Left hindlimb (tissue), 1 donor: Measurements from ENCODE around the gene KCNH3.
"Not testable (repeated sequence)": the region's sequence is repeated elsewhere in the genome, so short reads cannot be mapped to it uniquely, and the experiment has no call there.

Source experiments
- DNase-seq: peaks from one replicate; pipeline ENCODE4 v3.0.0-alpha.2; 2018

KCNH3 gene

DNA sequence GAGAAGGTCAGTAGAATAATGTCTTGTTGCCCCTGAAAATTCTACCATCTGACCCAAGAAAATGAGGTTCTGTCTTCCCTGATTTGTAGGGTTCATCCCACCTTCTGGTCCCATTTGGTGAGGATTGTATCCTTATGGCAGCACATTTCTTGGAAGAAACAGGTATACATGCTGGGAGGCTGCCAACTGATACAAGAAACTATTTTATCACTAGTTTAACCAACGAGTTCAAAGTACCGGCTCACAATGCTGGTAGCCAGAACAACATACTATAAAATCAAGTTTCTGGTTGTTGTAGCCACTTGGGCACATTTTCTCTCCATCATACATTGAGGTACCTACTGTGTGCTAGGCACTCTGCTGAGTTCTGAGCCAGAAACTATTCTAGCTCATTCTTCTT lies 7.1 kb upstream of the KCNH3 start:
- DNase-seq: no peak

- no peak for DNase-seq
These were observed 5.5 kb upstream of the KCNH3 start for GRCh38 chr12:49533331-49533730.

DNA sequence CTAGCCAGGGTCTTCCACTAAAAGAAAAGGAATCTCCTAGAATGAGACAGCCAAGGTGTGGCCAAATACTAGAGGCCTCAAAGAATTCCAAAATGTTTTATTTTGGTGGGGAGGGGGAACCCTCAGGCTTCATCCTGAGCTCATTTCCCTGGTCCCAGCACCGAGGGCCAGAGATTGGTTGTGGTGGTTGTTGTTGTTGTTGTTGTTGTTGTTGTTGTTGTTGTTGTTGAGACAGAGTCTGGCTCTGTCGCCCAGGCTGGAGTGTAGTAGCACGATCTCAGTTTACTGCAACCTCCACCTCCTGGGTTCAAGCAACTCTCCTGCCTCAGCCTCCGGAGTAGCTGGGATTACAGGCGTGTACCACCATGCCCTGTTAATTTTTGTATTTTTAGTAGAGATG lies 4.7 kb upstream of the KCNH3 start:
- not testable (repeated sequence) for DNase-seq

GRCh38 chr12:49534731-49535278 lies 4.0 kb upstream of the KCNH3 start:
- DNase-seq: peak; percentile 26

GRCh38 chr12:49535921-49536525 lies 2.8 kb upstream of the KCNH3 start:
- DNase-seq: peak; percentile 4

DNA sequence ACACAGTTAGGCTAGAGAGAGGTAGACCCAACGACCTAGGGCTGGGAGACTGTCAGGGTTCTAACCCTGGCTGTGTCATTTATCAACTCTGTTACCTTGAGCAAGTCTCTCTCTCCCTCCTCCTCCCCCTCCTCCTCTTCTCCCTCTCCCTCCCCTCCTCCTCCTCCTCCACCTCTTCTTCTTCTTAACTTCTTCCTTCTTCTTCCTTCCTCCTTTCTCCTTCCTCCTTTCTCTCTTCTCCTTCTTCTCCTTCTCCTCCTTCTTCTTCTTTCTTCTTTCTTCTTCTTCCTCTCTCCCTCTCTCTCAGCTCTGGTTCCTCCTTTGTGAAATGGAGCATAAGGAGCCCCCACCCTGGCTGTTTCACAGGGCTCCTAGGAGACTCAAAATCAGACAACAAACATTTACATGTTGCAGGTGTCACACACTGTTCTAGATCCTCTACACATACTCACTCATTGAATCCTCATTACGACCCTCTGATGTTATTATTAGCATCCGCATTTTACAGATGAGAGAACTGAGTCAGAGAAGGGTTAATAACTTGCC lies 2.2 kb upstream of the KCNH3 start:
- DNase-seq: no peak

GRCh38 chr12:49537231-49537751 lies 1.5 kb upstream of the KCNH3 start:
- no peak for DNase-seq

GRCh38 chr12:49537752-49538509 lies 899 bp upstream of the KCNH3 start:
- no peak for DNase-seq

GRCh38 chr12:49539406-49540228 lies 787 bp downstream of the KCNH3 start:
- no peak for DNase-seq

- peak; percentile 30 for DNase-seq
These were observed 1.7 kb downstream of the KCNH3 start for GRCh38 chr12:49540229-49541139.

DNA sequence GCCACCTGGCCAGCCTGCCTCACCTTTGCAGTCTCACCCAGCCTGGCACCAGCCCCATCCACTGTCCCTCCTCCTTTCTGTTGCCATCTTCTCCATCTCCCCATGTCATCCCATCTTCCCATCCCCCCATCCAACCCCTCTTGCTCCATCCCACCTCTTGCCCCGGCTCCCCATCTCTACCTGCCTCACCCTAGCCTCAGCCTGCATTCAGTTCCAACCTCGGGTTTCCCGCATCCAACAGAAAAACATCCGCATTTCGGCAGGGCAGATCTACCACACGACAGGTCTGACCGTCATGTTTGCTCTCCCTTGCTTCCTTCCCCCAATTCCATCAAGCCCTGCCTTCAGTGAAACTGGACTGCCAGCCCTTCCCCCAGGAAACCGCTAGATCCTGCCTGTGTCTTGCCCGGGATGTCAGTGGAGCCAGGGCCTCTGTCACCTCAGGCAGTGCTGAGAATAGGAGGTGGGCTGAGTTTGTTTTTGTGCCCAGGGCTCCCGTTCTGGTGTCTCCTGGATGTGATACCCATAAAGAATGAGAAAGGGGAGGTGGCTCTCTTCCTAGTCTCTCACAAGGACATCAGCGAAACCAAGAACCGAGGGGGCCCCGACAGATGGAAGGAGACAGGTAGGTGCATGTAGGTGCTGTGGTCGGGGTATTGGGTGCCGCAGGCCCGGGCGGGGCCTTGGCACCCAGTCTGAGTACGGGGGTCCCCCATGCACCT lies 2.5 kb downstream of the KCNH3 start:
- DNase-seq: no peak

DNA sequence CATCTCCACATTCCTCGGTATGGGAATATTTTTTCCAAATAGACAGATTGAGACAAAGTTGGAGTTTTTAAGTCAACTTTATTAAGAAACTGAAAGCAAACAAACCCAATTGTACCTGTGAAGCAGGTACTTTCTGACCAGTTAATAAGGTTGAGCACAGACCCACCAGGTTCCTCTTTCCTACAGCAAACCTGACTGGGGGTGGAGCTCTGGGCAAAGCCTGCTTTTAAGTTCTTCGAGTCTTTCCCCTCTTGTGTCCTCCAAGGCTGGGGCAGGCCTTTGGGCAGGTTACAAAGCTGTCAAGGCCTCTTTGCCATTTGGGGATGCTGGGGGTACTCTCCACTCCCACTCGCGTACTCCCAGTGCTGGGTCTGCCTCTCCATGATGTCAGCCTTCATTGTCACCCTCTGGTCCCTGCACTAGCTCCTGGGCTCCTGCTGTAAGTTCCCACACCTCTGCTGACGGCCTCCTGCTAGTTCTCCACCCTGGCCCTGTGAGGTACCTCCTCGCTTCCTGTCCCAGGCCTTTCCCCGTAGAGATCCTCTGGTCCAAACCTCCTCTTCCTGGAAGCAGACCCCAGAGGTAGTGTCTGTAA lies 3.2 kb downstream of the KCNH3 start:
- DNase-seq: peak; percentile 9

- no peak for DNase-seq
These were observed 3.8 kb downstream of the KCNH3 start for GRCh38 chr12:49542592-49543160.

- DNase-seq: no peak
These were observed 4.5 kb downstream of the KCNH3 start for GRCh38 chr12:49543221-49543913.

GRCh38 chr12:49543914-49544815 lies 5.3 kb downstream of the KCNH3 start:
- DNase-seq: no peak

GRCh38 chr12:49545815-49546214 lies 7.0 kb downstream of the KCNH3 start:
- peak; percentile 13 for DNase-seq

DNA sequence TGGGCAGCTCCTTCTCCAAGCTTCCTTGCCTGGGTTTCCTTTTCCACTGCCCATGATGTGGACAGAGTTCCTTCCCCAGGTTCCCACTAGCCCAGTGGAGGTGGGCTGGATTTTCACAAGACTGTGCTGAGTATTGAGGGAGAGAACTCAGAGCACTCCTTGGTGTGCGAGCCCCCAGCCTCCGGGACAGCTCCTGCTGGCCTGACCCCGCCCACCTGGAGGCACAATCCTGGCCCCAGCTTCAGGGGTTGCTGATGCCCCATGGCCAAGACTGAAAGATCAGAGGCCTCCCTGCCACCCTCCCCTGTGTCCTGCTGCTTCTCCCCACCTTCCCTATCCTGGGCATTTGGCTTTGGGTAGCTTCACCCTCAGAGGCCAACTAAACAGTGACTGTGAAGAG lies 7.7 kb downstream of the KCNH3 start:
- no peak for DNase-seq

DNA sequence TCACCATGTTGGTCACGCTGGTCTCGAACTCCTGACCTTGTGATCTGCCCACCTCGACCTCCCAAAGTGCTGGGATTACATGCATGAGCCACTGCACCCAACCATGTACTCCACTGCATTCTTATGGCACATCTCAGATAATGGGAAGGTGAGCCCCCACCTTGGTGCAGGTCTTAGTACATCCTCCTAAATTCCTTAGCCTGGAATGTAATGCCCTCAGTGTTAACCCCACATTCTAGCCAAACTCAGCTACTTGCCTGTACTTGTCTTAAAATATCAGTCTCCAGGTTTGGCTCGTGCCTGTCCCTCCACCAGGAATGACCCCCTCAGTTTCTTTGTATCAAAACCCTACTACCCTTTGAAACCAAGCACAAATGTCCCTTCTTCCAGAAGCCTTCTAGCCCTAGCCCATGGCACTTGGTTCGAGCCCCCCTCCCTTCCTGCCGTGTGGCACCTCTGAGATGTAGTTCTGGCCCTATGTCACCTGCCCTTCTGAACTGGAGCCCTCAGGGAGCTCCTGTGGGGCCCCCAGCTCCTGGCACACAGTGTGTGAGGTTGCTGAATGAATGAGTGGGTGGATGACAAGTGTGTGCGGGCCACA lies 8.4 kb downstream of the KCNH3 start:
- DNase-seq: no peak
